ENCODE data around the gene RBBP8NL. TPM values are rescaled to one million over a fixed set of nuclear protein-coding genes. Genes with fewer than 3 reads are reported as not detected.
A peak's percentile ranks its signal among the peaks of the same experiment; 100 is the strongest.

Gene RBBP8NL
- total RNA-seq, 1 experiment from 2014 or later: 0.28 TPM

GRCh38 chr20:62449951-62450691, 22.8 kb upstream of the RBBP8NL start:
- peaks cover 12% of the 10 kb centered on the region for H3K27me3 Mint-ChIP-seq (ENCODE audit: low read depth)
- Histone ChIP-seq H3K27me3 (ENCODE audit: insufficient read depth, low read length) (no peaks in the 10 kb centered on the region), H3K79me2 (ENCODE audit: insufficient read depth, low read length) (no peaks in the 10 kb centered on the region), H4K8ac (replicated peaks; ENCODE audit: insufficient read length, low read depth, low read length) (no peak overlapping the region), H3K23me2 (ENCODE audit: insufficient read length, low read depth, low read length, poor library complexity, severe bottlenecking) (no peaks in the 10 kb centered on the region), H3K14ac (ENCODE audit: insufficient read depth, low read length) (no peak overlapping the region), H3K4ac (ENCODE audit: low read depth, low read length) (no peak overlapping the region), H3K4me1 (ENCODE audit: insufficient read depth, low read length) (no peaks in the 10 kb centered on the region), H2AFZ (ENCODE audit: low read length) (no peak overlapping the region), H3K4me2 (ENCODE audit: insufficient read depth, insufficient read length, low read length) (no peak overlapping the region), H2BK12ac (ENCODE audit: insufficient read length, low read depth, low read length) (no peak overlapping the region), H3K18ac (ENCODE audit: insufficient read length, low read depth, low read length) (no peak overlapping the region), H2BK15ac (ENCODE audit: low read depth, low read length) (no peak overlapping the region), H3K79me1 (ENCODE audit: insufficient read depth, low read depth, low read length, poor library complexity, severe bottlenecking) (no peaks in the 10 kb centered on the region), H2AK5ac (ENCODE audit: insufficient read length, low read length) (no peak overlapping the region), H2BK5ac (ENCODE audit: insufficient read length, low read length) (no peak overlapping the region), H3K23ac (ENCODE audit: insufficient read length, low read depth, low read length) (no peak overlapping the region), H3T11ph (ENCODE audit: low read length) (no peak overlapping the region), H4K5ac (ENCODE audit: insufficient read length, low read depth, low read length) (no peak overlapping the region), H3K56ac (ENCODE audit: insufficient read length, low read depth, low read length) (no peak overlapping the region), H2BK20ac (ENCODE audit: low read depth, low read length, poor library complexity, severe bottlenecking) (no peak overlapping the region), H4K91ac (ENCODE audit: insufficient read length, low read depth, low read length) (no peak overlapping the region), H3K9me3 (ENCODE audit: control insufficient read depth, low read depth, low read length) (no peaks in the 10 kb centered on the region), H4K20me1 (ENCODE audit: control insufficient read depth, insufficient read depth, insufficient read length) (no peaks in the 10 kb centered on the region), H3K9ac (ENCODE audit: extremely low read depth, insufficient read length, low read length) (no peak overlapping the region), H2BK120ac (ENCODE audit: low read depth, low read length, poor library complexity, severe bottlenecking) (no peak overlapping the region), H3K27ac (ENCODE audit: insufficient read length, low read depth, low read length) (no peak overlapping the region)
- no CpG with 5 or more reads among the region's 24 CpGs for WGBS (ENCODE audit: extremely low coverage, insufficient read length, low lambda C conversion rate)
- no peaks in the 10 kb centered on the region for H3K36me3 Mint-ChIP-seq (ENCODE audit: insufficient read depth in 1 of 3, low read depth in 3 of 3)
- peak; percentile 30 for TF ChIP-seq CTCF (conservative IDR thresholded peaks at IDR 0.05)
- no peak overlapping the region for H3K4me3 Mint-ChIP-seq
- H3K4me1 Mint-ChIP-seq: peaks cover 0 to 10% of the 10 kb centered on the region in 2 experiments; a peak in 2 of 4 replicates
- no peak overlapping the region for H3K27ac Mint-ChIP-seq
- DNase-seq: no peak
- H3K9me3 Mint-ChIP-seq: no peaks in the 10 kb centered on the region

Data from H9 (cell line).